Effector memory CD4-positive, alpha-beta T cell (primary cell): ENCODE measurements around the gene SPI1.

ENCODE experiments used
- DNase-seq, 3 donors: peaks; one replicate each; pipeline ENCODE4 v3.0.0-alpha.2; 2020
- H3K27ac ChIP-seq: 2 replicates; pipeline ENCODE4 v1.7.0; 2013; ENCODE audit warnings: mild to moderate bottlenecking, low read length, moderate library complexity; ENCODE audit not compliant: insufficient read depth, poor library complexity, severe bottlenecking
- H3K27me3 ChIP-seq: replicated peaks from 2 replicates; pipeline ENCODE4 v1.7.0; 2013; ENCODE audit warnings: mild to moderate bottlenecking, low read length; ENCODE audit not compliant: insufficient read depth, control insufficient read depth, poor library complexity, severe bottlenecking
- H3K36me3 ChIP-seq: 2 replicates; pipeline ENCODE4 v1.7.0; 2013; ENCODE audit warnings: mild to moderate bottlenecking, low read length, moderate library complexity; ENCODE audit not compliant: control insufficient read depth, insufficient read depth
- H3K4me1 ChIP-seq: 2 replicates; pipeline ENCODE4 v1.7.0; 2013; ENCODE audit warnings: low read length, mild to moderate bottlenecking; ENCODE audit not compliant: control insufficient read depth, insufficient read depth, poor library complexity, severe bottlenecking
- H3K4me3 ChIP-seq: 2 replicates; pipeline ENCODE4 v1.7.0; 2013; ENCODE audit warnings: low read length, low read depth, mild to moderate bottlenecking; ENCODE audit not compliant: insufficient read depth, poor library complexity, severe bottlenecking
- H3K9me3 ChIP-seq: 2 replicates; pipeline ENCODE4 v1.7.0; 2013; ENCODE audit warnings: mild to moderate bottlenecking, low read length, moderate library complexity; ENCODE audit not compliant: control insufficient read depth
- total RNA-seq, 3 donors: gene quantifications; one replicate each; lab custom pipeline; 2026; lab: John Stamatoyannopoulos, UW

Gene SPI1
- total RNA-seq, result 0.09 to 3.9 (median 0.35) reads per million in 3 donors

- no peak within 1 kb of the TSS for H3K4me3 ChIP-seq
- no peak within 1 kb of the TSS for H3K27ac ChIP-seq
- H3K9me3 ChIP-seq, result no peaks in the 10 kb centered on the region
- DNase-seq, result no peak
- H3K36me3 ChIP-seq, result no peaks in the 10 kb centered on the region
- no peaks in the 10 kb centered on the region for H3K27me3 ChIP-seq
- no peaks in the 10 kb centered on the region for H3K4me1 ChIP-seq
These were observed at the start of gene SPI1 for GRCh38 chr11:47378010-47378835. TSS of gene SPI1 (minus strand) at chr11:47378547. CDS start at chr11:47378353, 194 bp downstream.

- peaks cover 32% of the 10 kb centered on the region for H3K36me3 ChIP-seq
- peak within 1 kb of the TSS; percentile 93 for H3K4me3 ChIP-seq
- H3K27me3 ChIP-seq, result no peaks in the 10 kb centered on the region
- peak within 1 kb of the TSS; percentile 79 for H3K27ac ChIP-seq
- H3K4me1 ChIP-seq, result peaks cover 8% of the 10 kb centered on the region
- DNase-seq, result peak; percentile 94 to 96 (median 95)
- no peaks in the 10 kb centered on the region for H3K9me3 ChIP-seq
These were observed 48.0 kb upstream of the SPI1 start, which contains the start of gene PSMC3 for GRCh38 chr11:47426062-47426956. TSS of gene PSMC3 (minus strand) at chr11:47426439. CDS start at chr11:47426279, 160 bp downstream.

DNA sequence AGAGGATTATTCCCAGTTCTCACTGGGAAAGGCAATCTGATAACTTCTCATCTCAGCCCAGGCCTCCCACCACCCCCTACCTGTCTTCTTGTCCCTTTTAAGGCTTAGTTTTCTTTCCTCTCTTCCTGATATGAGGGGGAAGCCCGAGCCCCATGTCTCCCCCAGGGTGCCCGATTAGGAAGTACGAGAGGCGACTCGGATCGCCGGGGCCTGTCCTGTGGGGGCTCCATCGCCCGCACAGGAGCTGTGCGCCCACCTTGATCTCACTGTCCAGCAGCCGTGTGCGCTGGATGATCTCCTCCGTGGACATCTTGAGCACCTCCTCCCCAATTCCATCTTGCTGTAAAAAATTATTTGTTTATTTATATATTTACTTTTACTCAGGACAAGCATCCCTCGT lies 47.3 kb upstream of the SPI1 start:
- Histone ChIP-seq H3K9me3 (no peaks in the 10 kb centered on the region), H3K4me3 (peak overlapping the region; percentile 93), H3K27ac (peak overlapping the region; percentile 79), H3K4me1 (peaks cover 8% of the 10 kb centered on the region), H3K36me3 (peaks cover 38% of the 10 kb centered on the region), H3K27me3 (no peaks in the 10 kb centered on the region)
- DNase-seq, result no peak

GRCh38 chr11:47418454-47419259 lies 40.3 kb upstream of the SPI1 start:
- no peaks in the 10 kb centered on the region for H3K4me1 ChIP-seq
- no peak overlapping the region for H3K4me3 ChIP-seq
- no peaks in the 10 kb centered on the region for H3K9me3 ChIP-seq
- no peak for DNase-seq
- no peaks in the 10 kb centered on the region for H3K27me3 ChIP-seq
- peaks cover 79% of the 10 kb centered on the region for H3K36me3 ChIP-seq
- no peak overlapping the region for H3K27ac ChIP-seq

DNA sequence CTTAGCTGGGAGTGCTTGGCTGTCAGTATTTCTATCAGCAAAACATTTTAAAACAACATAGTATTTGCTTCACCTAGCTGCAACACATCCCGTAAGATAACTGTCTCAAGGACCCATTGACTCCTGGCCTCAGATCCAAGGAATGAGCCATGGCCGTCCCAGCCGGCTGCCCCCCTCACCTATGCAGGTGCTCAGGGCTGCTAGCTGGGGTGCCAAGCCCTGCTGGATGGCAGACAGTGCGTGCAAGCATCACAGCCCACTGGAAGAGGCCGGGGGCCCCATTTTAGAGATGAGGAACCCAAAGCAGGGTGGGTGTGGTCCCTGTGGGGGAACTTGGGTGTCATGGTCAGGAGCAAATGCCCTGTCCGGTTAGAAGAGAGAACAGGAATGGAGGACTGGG lies 39.4 kb upstream of the SPI1 start:
- Histone ChIP-seq H3K36me3 (peaks cover 76% of the 10 kb centered on the region), H3K9me3 (no peaks in the 10 kb centered on the region), H3K4me3 (no peak overlapping the region), H3K4me1 (no peaks in the 10 kb centered on the region), H3K27ac (no peak overlapping the region), H3K27me3 (no peaks in the 10 kb centered on the region)
- no peak for DNase-seq

DNA sequence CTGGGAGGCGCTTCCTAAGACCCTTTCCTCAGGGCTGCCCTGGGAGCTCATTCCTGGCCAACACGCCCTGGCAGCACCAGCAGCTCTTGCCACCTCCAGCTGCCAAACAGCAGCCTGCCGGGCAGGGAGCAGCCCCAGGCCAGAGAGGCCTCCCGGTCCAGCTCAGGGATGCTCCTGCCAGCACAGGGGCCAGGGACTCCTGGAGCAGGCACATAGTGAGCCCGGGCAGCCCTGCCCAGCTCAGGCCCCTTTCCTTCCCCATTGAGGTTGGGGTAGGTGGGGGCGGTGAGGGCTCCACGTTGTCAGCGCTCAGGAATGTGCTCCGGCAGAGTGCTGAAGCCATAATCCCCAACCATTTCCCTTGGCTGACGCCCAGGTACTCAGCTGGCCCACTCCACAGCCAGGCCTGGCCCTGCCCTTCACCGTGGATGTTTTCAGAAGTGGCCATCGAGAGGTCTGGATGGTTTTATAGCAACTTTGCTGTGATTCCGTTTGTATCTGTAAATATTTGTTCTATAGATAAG lies 37.7 kb upstream of the SPI1 start:
- Histone ChIP-seq H3K4me1 (no peaks in the 10 kb centered on the region), H3K27me3 (no peaks in the 10 kb centered on the region), H3K9me3 (no peaks in the 10 kb centered on the region), H3K36me3 (peaks cover 59% of the 10 kb centered on the region), H3K27ac (no peak overlapping the region), H3K4me3 (no peak overlapping the region)
- no peak for DNase-seq

DNA sequence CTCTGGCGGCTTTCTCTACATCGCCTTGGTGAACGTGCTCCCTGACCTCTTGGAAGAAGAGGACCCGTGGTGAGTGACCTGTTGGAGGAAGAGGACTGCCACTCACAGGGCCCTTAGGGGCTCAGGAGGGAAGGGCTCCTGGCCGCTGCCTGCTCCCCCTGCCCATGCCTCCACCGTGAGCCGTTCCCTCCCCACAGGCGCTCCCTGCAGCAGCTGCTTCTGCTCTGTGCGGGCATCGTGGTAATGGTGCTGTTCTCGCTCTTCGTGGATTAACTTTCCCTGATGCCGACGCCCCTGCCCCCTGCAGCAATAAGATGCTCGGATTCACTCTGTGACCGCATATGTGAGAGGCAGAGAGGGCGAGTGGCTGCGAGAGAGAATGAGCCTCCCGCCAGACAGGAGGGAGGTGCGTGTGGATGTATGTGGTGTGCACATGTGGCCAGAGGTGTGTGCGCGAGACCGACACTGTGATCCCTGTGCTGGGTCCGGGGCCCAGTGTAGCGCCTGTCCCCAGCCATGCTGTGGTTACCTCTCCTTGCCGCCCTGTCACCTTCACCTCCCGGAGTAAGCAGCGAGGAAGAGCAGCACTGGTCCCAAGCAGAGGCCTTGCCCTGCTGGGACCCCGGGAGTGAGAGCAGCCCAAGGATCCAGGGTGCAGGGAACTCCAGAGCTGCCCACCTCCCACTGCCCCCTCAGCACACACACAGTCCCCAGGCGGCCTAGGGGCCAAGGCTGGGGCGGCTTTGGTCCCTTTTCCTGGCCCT lies 36.9 kb upstream of the SPI1 start:
- H3K4me3 ChIP-seq, result no peak overlapping the region
- no peaks in the 10 kb centered on the region for H3K9me3 ChIP-seq
- H3K27me3 ChIP-seq, result no peaks in the 10 kb centered on the region
- H3K4me1 ChIP-seq, result no peaks in the 10 kb centered on the region
- no peak overlapping the region for H3K27ac ChIP-seq
- DNase-seq, result no peak
- H3K36me3 ChIP-seq, result peaks cover 53% of the 10 kb centered on the region

GRCh38 chr11:47414685-47415070 lies 36.3 kb upstream of the SPI1 start:
- H3K4me1 ChIP-seq, result no peaks in the 10 kb centered on the region
- H3K36me3 ChIP-seq, result peaks cover 47% of the 10 kb centered on the region
- H3K4me3 ChIP-seq, result no peak overlapping the region

More at GRCh38 chr11:47414685-47415070, 36.3 kb upstream of the SPI1 start:
- Histone ChIP-seq H3K27me3 (no peaks in the 10 kb centered on the region), H3K9me3 (no peaks in the 10 kb centered on the region), H3K27ac (no peak overlapping the region)
- DNase-seq, result no peak
